ENCODE results near the gene GPR87.

The GPR87 gene

GRCh38 chr3:151268267-151269235 is 48.1 kb downstream of the GPR87 start:
- no peak overlapping the region for H3K27ac ChIP-seq (ENCODE audit: extremely low read depth, low read depth, low read length)
- H3K36me3 ChIP-seq (ENCODE audit: control insufficient read depth in 2 of 2, insufficient read depth in 1 of 2, low read length in 2 of 2), result no peaks in the 10 kb centered on the region
- ChIA-PET CTCF (interaction anchor here (1.4 kb wide), 1 partner anchor 9 kb away, joined by 3 read pairs; the partner anchor contains the start of gene P2RY14), POLR2A (no interaction called here)
- TF ChIP-seq ZNF837 (tag by site-specific recombination; IDR thresholded peaks at IDR 0.05), result no peak
- H3K4me3 ChIP-seq (ENCODE audit: low read depth, low read length), result no peak overlapping the region
- H3K9me3 ChIP-seq (ENCODE audit: control insufficient read depth, insufficient read depth, low read depth, low read length), result no peaks in the 10 kb centered on the region
- H3K4me1 ChIP-seq (ENCODE audit: control insufficient read depth, insufficient read depth, low read length), result no peaks in the 10 kb centered on the region

GRCh38 chr3:151267066-151267465 is 49.6 kb downstream of the GPR87 start:
- Histone ChIP-seq H3K36me3 (ENCODE audit: control insufficient read depth in 2 of 2, insufficient read depth in 1 of 2, low read length in 2 of 2) (no peaks in the 10 kb centered on the region), H3K4me1 (ENCODE audit: control insufficient read depth, insufficient read depth, low read length) (no peaks in the 10 kb centered on the region), H3K27ac (ENCODE audit: extremely low read depth, low read depth, low read length) (no peak overlapping the region), H3K4me3 (ENCODE audit: low read depth, low read length) (no peak overlapping the region), H3K9me3 (ENCODE audit: control insufficient read depth, insufficient read depth, low read depth, low read length) (no peaks in the 10 kb centered on the region)
- TF ChIP-seq MZF1 (tag by site-specific recombination; IDR thresholded peaks at IDR 0.05; ENCODE audit: borderline replicate concordance) (no peak), ZBTB7A (tag by site-specific recombination; IDR thresholded peaks at IDR 0.05; ENCODE audit: low read depth) (no peak), SP3 (tag by site-specific recombination; IDR thresholded peaks at IDR 0.05) (no peak), ZBTB20 (tag by site-specific recombination; IDR thresholded peaks at IDR 0.05) (no peak), HOXC10 (CRISPR knock-in tag; IDR thresholded peaks at IDR 0.05) (no peak), ZNF132 (tag by site-specific recombination; IDR thresholded peaks at IDR 0.05; ENCODE audit: borderline replicate concordance) (no peak), YY1 (tag by site-specific recombination; IDR thresholded peaks at IDR 0.05) (no peak), GLI2 (tag by site-specific recombination; IDR thresholded peaks at IDR 0.05; ENCODE audit: borderline replicate concordance, low read depth) (no peak)
- TF ChIP-seq, protein P1, sequence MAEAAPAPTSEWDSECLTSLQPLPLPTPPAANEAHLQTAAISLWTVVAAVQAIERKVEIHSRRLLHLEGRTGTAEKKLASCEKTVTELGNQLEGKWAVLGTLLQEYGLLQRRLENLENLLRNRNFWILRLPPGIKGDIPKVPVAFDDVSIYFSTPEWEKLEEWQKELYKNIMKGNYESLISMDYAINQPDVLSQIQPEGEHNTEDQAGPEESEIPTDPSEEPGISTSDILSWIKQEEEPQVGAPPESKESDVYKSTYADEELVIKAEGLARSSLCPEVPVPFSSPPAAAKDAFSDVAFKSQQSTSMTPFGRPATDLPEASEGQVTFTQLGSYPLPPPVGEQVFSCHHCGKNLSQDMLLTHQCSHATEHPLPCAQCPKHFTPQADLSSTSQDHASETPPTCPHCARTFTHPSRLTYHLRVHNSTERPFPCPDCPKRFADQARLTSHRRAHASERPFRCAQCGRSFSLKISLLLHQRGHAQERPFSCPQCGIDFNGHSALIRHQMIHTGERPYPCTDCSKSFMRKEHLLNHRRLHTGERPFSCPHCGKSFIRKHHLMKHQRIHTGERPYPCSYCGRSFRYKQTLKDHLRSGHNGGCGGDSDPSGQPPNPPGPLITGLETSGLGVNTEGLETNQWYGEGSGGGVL (tag by site-specific recombination; IDR thresholded peaks at IDR 0.05), result no peak
- ChIA-PET CTCF (interaction anchor here (1.4 kb wide), 1 partner anchor 99 kb away, joined by 3 read pairs; no protein-coding TSS in a partner anchor), POLR2A (no interaction called here)

DNA sequence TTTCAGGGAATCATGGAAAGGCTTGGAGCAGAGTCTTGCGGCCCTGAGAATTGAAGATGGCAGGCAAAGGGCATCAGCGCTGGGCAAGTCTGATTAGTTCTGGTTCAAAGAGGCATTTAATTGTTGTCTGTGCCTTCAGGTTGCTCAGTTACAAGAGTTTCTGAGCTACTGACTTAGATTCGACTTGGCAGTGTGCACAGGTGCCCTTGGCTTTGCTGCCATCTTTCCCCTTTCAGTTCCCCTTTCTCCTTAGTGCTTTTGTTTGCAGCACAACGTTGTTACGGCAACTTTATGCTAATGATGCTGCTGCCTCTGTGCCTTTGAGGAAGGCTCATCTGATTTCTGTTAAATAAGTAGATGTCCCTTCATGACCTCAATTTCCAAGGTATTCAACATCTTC is 50.8 kb downstream of the GPR87 start:
- Histone ChIP-seq H3K4me3 (ENCODE audit: low read depth, low read length) (no peak overlapping the region), H3K36me3 (ENCODE audit: control insufficient read depth in 2 of 2, insufficient read depth in 1 of 2, low read length in 2 of 2) (no peaks in the 10 kb centered on the region), H3K9me3 (ENCODE audit: control insufficient read depth, insufficient read depth, low read depth, low read length) (no peaks in the 10 kb centered on the region), H3K27ac (ENCODE audit: extremely low read depth, low read depth, low read length) (no peak overlapping the region), H3K4me1 (ENCODE audit: control insufficient read depth, insufficient read depth, low read length) (no peaks in the 10 kb centered on the region)
- ChIA-PET CTCF (interaction anchor here (1.4 kb wide), 1 partner anchor 98 kb away, joined by 3 read pairs; no protein-coding TSS in a partner anchor), POLR2A (no interaction called here)
- TF ChIP-seq PATZ1 (tag by site-specific recombination; IDR thresholded peaks at IDR 0.05) (no peak), ZNF510 (tag by site-specific recombination; IDR thresholded peaks at IDR 0.05; ENCODE audit: insufficient replicate concordance) (no peak)

DNA sequence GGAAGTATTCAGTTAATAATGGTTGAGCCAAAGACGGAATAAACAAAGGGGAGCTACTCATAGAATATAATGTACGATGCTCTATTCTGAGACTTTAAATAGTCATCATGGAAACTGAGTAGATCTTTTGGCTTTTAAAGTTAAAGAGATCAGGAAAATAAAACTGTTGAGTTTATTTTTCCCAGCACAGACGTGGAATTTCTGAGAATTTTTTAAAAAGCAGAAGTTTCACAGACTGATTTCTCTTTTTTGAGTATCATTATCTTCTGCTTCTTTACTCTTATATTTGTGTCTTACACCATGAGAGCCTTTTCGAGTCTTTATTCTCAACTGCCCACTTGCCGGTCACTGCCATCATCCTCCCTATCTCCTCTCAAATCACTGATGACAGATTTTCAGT is 51.5 kb downstream of the GPR87 start:
- Histone ChIP-seq H3K9me3 (ENCODE audit: control insufficient read depth, insufficient read depth, low read depth, low read length) (no peaks in the 10 kb centered on the region), H3K27ac (ENCODE audit: extremely low read depth, low read depth, low read length) (no peak overlapping the region), H3K36me3 (ENCODE audit: control insufficient read depth in 2 of 2, insufficient read depth in 1 of 2, low read length in 2 of 2) (no peaks in the 10 kb centered on the region), H3K4me3 (ENCODE audit: low read depth, low read length) (no peak overlapping the region), H3K4me1 (ENCODE audit: control insufficient read depth, insufficient read depth, low read length) (no peaks in the 10 kb centered on the region)
- CTCF ChIA-PET, result no interaction called here
- POLR2A ChIA-PET, result no interaction called here
- TF ChIP-seq ELK4 (IDR thresholded peaks at IDR 0.05; ENCODE audit: borderline replicate concordance, low read depth, low read length) (no peak), MYNN (tag by site-specific recombination; IDR thresholded peaks at IDR 0.05; ENCODE audit: borderline replicate concordance) (no peak), ZNF112 (tag by site-specific recombination; IDR thresholded peaks at IDR 0.05) (no peak), ZNF16 (tag by site-specific recombination; IDR thresholded peaks at IDR 0.05; ENCODE audit: low read depth) (no peak), ZNF280C (tag by site-specific recombination; IDR thresholded peaks at IDR 0.05) (no peak)
